ENCODE results near the gene GPBAR1. TPM values are rescaled to one million over a fixed set of nuclear protein-coding genes. Genes with fewer than 3 reads are reported as not detected.
A peak's percentile ranks its signal among the peaks of the same experiment; 100 is the strongest.

Gene GPBAR1
- total and polyA plus RNA-seq, 9 of the 15 experiments (the other 6 are each of a cell fraction or from before 2014, with no cell fraction given), result not detected

- Histone ChIP-seq H3K9me3 (replicated peaks; ENCODE audit: control insufficient read depth, insufficient read depth, low read depth, low read length) (no peaks in the 10 kb centered on the region), H3K27ac (ENCODE audit: extremely low read depth, low read depth, low read length) (peak overlapping the region; percentile 88), H3K36me3 (ENCODE audit: control insufficient read depth, insufficient read depth, low read length) (peaks cover 57% of the 10 kb centered on the region), H4K20me1 (replicated peaks; ENCODE audit: control insufficient read depth, insufficient read depth, low read length) (peaks cover 11% of the 10 kb centered on the region), H3K27me3 (ENCODE audit: control insufficient read depth in 2 of 2, insufficient read depth in 2 of 2, low read length in 2 of 2) (no peaks in the 10 kb centered on the region), H3K9ac (ENCODE audit: insufficient read depth in 1 of 2, low read depth in 2 of 2, low read length in 2 of 2) (peak overlapping the region; percentile 72 to 90), H3K4me1 (replicated peaks in 1 of 2; ENCODE audit: control insufficient read depth in 2 of 2, insufficient read depth in 2 of 2, low read length in 2 of 2) (peaks cover 35 to 50% of the 10 kb centered on the region in 2 experiments), H3K9me1 (ENCODE audit: control insufficient read depth, insufficient read depth, low read length) (no peaks in the 10 kb centered on the region), H2AFZ (ENCODE audit: low read depth, low read length) (no peak overlapping the region), H3K4me2 (ENCODE audit: insufficient read depth, low read length) (peak overlapping the region; percentile 77), H3K4me3 (peak overlapping the region; percentile 14), H3K79me2 (ENCODE audit: control insufficient read depth, insufficient read depth, low read length) (peaks cover 96% of the 10 kb centered on the region)
- FAIRE-seq, result peak; percentile 93
- WGBS (ENCODE audit: insufficient coverage, low coverage, missing lambda C conversion rate), result 5% methylated on average over 10 of the region's 11 CpGs
- peak; percentile 71 to 93 (median 77) for DNase-seq (ENCODE audit: extremely low read depth in 1 of 4, low spot score in 3 of 4)
- in situ Hi-C loops (cut with MboI) (loop anchor here (5.0 kb wide), 1 partner anchor 110 kb away; the partner anchor contains the start of gene CTDSP1), intact Hi-C loops (cut with micrococcal nuclease) (loop anchor here (2.0 kb wide), 1 partner anchor 14 kb away; no protein-coding TSS in a partner anchor)
- ChIA-PET CTCF (ENCODE audit: low intra/inter-chr PET ratio) (interaction anchor here (0.7 kb wide), 1 partner anchor 36 kb away, joined by 3 read pairs; no protein-coding TSS in a partner anchor), POLR2A (interaction anchor here (0.6 to 3.4 kb wide), 14 partner anchors 8 to 937 kb away, joined by 3 to 19 read pairs (median 4); partner anchors contain the start of genes AAMP and PNKD)
- ATAC-seq, result peak; percentile 84
- no TSS peak for BruUV-seq (replicated peaks)
- TF ChIP-seq RNF2 (IDR thresholded peaks at IDR 0.05) (no peak), GATAD2A (IDR thresholded peaks at IDR 0.05) (no peak), MBD1 (CRISPR knock-in tag; IDR thresholded peaks at IDR 0.05) (no peak), DNMT1 (IDR thresholded peaks at IDR 0.05) (no peak), TSC22D4 (tag; IDR thresholded peaks at IDR 0.05) (no peak), TRIM28 (IDR thresholded peaks at IDR 0.05) (no peak), TCF3 (CRISPR knock-in tag; IDR thresholded peaks at IDR 0.05) (peak; percentile 49; the same call in 1 of the 2 replicates), TEAD4 (IDR thresholded peaks at IDR 0.05; ENCODE audit: low read length) (peak; percentile 48), TEAD4 (CRISPR knock-in tag; IDR thresholded peaks at IDR 0.05; ENCODE audit: borderline replicate concordance) (no peak), FOXJ2 (tag; IDR thresholded peaks at IDR 0.05) (peak; percentile 21; the same call in 1 of the 2 replicates), ZNF274 (IDR thresholded peaks at IDR 0.05; ENCODE audit: borderline replicate concordance, low read depth, low read length) (no peak), ETV5 (CRISPR knock-in tag; IDR thresholded peaks at IDR 0.05; ENCODE audit: low read depth) (no peak), CCNT2 (IDR thresholded peaks at IDR 0.05; ENCODE audit: borderline replicate concordance, extremely low read depth, insufficient read length, low read depth, low read length) (no peak), POLR2A (conservative IDR thresholded peaks at IDR 0.05) (peak; percentile 87), MEIS2 (IDR thresholded peaks at IDR 0.05; ENCODE audit: partially characterized antibody) (peak; percentile 41), ZNF431 (CRISPR knock-in tag; IDR thresholded peaks at IDR 0.05) (no peak), MITF (IDR thresholded peaks at IDR 0.05) (peak; percentile 13; the same call in 1 of the 2 replicates)
Measured at GRCh38 chr2:218286570-218287459, 26.0 kb downstream of the GPBAR1 start.

Measured in K562 (cell line).